HG03135 (cell line): ENCODE measurements around the gene PHKG2.

ENCODE experiments used
- ATAC-seq: cut with Tn5 transposase; IDR thresholded peaks from one replicate; pipeline ENCODE4 v1.9.1; 2021; ENCODE audit warnings: mild to moderate bottlenecking, moderate library complexity; ENCODE audit not compliant: unreplicated experiment

Gene PHKG2

GRCh38 chr16:30773826-30774225, 25.6 kb downstream of the PHKG2 start:
- no peak for ATAC-seq

DNA sequence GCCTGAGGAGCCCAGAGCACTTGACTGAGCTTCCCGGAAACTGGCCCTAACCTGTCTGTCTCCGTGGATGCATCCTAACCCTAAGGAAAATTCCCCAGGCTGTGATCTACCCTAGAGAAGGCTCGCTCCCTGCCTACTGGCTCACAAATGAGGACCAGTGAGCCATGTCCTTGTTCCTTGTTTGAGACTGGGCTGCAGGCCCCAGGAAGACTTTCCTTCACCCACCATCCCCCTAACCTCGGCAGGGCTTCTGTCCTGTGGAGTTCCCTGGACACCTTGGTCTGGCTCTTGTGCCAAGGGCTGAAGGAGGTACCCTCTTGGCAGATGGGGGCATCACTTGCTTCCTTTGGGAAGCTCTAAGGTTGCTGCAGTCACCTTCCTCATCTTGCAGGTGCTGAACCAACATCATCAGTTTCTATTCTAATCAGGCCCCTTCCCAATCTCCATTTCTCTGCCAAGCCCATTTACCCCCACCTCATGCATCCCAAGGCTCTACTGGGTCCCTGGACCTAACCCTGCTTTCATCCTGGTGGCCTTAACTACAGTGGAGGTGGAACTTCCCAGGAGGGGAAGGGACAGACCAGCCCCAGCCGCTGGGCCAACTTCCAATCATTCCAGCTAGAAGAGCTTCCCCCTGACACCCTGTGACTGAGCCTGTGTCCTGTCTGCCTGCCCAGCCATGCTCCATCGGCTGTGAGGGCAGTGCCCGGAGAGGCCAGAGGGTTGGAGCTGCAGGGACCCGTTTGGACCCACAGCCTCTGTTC, 26.3 kb downstream of the PHKG2 start:
- ATAC-seq = no peak

- no peak for ATAC-seq
Measured at GRCh38 chr16:30775131-30775391, 26.8 kb downstream of the PHKG2 start.

DNA sequence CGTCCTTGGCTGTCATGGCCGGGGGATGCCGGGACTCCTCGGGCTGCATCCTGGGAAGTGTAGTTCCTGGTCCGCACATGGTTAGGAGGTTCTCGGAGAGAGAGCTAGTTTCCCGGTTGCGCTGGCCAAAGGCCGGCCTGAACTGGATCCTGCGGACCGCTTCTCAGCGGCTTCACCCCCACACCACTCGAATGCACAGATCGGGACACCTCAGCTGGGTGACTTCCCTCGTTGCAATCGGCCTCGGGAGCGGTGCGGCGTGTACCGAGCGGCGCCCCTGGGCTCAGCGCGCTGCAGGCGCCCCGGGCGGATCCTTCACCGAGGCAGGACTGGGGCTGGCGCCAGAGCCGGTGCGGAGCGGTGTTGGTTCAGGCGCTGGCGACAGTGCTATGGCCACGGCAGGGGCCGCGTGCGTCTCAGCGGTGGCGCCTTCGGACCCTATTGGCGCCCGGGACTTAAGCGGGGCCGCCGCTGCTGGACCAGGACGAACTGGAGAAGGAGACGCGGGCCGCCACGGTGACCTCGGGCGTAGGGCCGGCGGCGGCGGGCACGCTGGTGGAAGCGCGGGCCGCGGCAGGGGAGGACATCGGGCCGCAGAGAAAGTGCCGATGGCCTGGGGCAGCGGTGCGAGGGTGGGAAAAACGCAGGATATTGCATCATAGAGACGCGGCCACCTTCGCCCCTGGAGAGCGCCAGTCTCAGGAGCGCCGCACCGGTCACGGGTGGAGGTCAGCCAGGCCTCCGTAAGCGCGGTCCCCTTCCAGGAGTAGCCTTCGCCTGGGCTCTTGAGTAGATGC, 27.4 kb downstream of the PHKG2 start:
- peak; percentile 46 for ATAC-seq

- ATAC-seq = no peak
Measured at GRCh38 chr16:30777591-30778297, 29.5 kb downstream of the PHKG2 start.

DNA sequence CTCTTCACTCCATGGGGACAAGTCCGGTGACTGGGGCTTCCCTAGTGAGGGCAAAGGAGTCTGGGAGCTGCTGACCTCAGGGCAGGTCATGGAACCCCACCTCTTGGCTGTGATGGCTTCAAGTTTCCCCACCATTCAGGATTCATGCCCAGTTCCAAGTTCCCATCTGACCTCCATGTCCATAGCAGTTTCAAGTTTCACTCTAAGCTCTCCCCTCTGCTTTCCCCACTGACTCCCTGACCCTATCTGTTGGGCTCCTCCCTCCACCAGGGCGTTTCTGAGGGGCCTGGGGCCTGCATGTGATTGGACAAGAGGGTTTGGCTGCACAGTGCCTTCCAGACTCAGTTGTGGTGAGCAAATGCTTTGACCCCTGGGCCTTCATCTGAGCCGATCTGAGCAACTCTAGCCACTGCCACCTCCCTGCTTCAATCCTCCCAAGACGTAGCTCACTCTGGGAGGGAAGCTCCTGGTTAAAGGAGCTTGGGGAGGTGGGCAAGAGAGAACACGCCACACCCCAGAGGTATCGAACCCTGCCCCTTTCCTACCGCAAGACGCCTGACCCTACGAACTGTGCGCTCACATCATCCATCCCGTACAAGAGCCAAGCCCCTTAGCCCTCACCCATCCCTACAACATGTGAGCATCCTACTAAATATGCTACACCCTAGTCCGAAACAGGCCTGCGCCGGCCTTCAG, 30.5 kb downstream of the PHKG2 start:
- ATAC-seq = no peak

GRCh38 chr16:30779596-30779995, 31.4 kb downstream of the PHKG2 start:
- ATAC-seq = no peak

DNA sequence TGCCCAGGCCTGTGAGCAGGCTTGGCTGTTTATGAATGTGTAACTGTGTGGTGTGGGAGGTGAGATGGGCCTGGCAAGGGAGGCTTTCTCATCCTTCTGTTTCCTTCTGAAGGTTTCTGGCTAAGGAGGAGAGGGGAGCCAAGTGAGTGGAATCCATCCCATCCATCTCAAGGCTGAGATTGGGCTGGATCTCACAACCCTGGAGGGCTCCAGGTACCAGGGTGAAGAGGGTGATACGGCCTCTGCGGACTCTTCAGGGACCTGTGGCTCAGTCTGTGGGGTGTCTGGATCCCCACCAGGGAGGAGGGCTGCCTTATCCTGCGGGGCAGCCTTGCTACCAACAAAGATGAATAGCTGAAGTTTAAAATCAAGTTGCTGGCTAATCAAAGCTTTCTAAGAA, 31.8 kb downstream of the PHKG2 start:
- ATAC-seq = no peak

DNA sequence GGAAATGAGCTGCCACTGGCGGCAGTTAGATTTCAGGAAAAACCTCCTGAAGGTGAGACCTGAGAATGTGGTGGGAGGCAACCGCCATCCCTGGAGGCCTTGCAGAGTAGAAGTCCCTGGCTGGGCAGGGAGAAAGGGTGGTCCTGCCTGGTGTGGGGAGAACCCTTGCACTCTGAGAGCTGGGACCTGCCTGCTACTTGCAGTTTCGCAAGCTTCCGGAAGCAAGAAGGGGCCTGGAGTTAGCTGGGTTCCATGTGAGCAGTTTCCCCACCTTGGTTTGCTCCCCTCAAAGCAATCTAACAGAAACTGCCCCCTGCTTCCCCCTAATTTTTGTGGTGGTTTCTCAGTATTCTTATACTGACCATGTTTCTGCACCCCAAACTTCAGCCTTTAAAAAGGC, 32.3 kb downstream of the PHKG2 start:
- no peak for ATAC-seq

- no peak for ATAC-seq
Measured at GRCh38 chr16:30782486-30783279, 34.5 kb downstream of the PHKG2 start.

DNA sequence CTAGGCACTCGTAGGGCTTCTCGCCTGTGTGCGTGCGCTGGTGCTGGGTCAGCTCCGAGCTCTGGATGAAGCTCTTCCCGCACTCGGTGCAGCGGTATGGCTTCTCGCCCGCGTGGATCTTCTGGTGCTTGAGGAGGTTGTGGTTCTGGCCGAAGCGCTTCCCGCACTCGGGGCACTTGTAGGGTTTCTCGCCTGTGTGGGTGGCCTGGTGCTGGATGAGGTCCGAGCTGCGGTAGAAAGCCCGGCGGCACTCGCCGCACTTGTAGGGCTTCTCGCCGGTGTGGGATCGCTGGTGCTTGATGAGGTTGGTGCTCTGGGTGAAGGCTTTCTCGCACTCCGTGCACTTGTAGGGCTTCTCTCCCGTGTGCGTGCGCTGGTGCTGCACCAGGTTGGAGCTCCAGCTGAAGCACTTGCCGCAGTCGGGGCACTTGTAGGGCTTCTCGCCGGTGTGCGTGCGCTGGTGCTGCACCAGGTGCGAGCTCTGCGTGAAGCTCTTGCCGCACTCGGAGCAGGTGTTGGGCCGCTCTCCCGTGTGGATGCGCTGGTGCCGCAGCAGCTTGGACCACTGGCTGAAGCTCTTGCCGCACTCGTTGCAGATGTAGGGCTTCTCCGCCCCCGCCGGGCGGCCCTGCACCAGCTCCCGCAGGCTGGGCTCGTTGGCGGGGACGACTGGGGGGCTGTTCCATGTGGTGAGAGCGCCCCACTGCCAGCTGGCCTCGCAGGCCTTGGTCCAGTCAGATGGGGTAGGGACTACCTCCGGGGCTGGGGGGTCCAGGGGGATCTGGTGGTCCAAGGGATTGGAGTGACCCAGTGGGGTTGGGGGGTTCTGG, 35.3 kb downstream of the PHKG2 start:
- no peak for ATAC-seq

DNA sequence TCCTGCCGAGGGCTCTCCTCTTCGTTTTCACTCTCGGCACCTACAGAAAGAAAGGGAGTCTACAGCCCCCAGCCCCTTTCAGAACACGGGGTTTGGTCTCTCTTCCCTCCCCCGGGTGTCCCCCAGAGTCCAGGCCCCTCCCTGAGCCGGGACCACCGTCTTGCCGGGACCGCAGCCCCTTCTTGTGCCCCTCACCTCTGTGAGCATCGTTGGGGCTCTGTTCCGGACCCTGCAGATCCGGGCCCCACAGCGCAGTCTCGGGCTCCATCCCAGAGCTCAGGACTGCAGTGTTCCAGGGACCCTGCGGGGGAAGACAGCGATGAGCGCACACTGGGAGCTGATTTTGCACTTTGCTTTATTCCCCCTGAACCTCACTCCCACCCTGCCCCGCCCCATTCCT, 36.0 kb downstream of the PHKG2 start:
- no peak for ATAC-seq

- ATAC-seq = no peak
Measured at GRCh38 chr16:30785126-30786106, 37.2 kb downstream of the PHKG2 start.

GRCh38 chr16:30786115-30786935, 38.1 kb downstream of the PHKG2 start:
- no peak for ATAC-seq

- no peak for ATAC-seq
Measured at GRCh38 chr16:30786936-30787612, 38.8 kb downstream of the PHKG2 start, which contains the start of gene ZNF629. TSS of gene ZNF629 (minus strand) at chr16:30787205. CDS start at chr16:30784482, 2,723 bp downstream.

- ATAC-seq = no peak
Measured at GRCh38 chr16:30787613-30788378, 39.6 kb downstream of the PHKG2 start.
